Measurements from ENCODE around the gene ASXL1. TPM values are rescaled to one million over a fixed set of nuclear protein-coding genes. Genes with fewer than 3 reads are reported as not detected.

ASXL1 gene
- total and polyA plus RNA-seq, 10 of the 15 experiments (the other 5 are each of a cell fraction or from before 2014, with no cell fraction given), result 11.0 to 87.6 (median 56.8) TPM

DNA sequence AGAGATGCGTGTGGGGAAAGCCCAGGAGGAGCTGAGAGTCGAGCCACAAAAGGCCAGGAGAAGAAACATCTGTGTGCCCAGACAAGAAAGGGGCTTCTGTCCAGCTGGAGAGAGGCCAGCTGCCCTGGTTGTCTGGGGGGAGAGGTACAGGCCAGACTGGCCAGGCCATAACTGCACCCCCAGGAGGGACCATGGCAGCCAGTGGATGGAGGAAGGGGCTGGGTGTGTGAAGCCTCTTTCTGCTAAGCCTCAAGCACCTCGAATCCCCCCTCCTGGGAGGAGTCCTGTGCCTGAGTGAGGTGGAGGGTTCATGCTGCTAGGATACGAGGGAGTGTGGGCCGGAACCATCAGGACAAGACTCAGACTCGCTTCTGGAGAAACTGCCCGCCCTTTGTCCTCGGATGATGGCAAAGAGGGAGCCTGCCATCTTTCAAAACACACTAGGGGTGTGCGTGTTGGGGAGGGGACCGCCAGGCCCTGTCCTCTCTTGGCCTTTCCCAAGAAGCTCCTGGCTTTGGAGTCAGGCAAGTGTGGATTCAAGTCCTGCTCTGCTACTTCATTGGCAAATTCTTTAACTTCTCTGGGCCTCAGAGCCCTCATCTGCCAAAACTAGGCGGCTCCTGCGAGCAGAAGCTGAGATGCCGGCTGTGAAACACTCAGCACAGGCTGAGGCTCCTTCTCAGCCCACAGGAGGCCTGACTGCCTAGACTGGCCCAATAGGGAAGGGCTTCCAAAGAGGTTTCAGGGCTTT lies 90.3 kb downstream of the ASXL1 start (continued):
- TF ChIP-seq, protein P1, sequence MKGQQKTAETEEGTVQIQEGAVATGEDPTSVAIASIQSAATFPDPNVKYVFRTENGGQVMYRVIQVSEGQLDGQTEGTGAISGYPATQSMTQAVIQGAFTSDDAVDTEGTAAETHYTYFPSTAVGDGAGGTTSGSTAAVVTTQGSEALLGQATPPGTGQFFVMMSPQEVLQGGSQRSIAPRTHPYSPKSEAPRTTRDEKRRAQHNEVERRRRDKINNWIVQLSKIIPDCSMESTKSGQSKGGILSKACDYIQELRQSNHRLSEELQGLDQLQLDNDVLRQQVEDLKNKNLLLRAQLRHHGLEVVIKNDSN (IDR thresholded peaks at IDR 0.05; ENCODE audit: borderline replicate concordance, extremely low read length, insufficient read depth, low read depth, low read length), result no peak
- TF ChIP-seq CHD4 (IDR thresholded peaks at IDR 0.05) (no peak), TBL1XR1 (IDR thresholded peaks at IDR 0.05; ENCODE audit: low read depth, low read length) (no peak), ESRRA (IDR thresholded peaks at IDR 0.05; ENCODE audit: low read length) (no peak), KAT2A (conservative IDR thresholded peaks at IDR 0.05; ENCODE audit: control insufficient read depth, low read depth, low read length) (no peak), GATAD2B (conservative IDR thresholded peaks at IDR 0.05; ENCODE audit: low read depth) (no peak), RBBP5 (conservative IDR thresholded peaks at IDR 0.05) (no peak)
- TF ChIP-seq, protein P2, sequence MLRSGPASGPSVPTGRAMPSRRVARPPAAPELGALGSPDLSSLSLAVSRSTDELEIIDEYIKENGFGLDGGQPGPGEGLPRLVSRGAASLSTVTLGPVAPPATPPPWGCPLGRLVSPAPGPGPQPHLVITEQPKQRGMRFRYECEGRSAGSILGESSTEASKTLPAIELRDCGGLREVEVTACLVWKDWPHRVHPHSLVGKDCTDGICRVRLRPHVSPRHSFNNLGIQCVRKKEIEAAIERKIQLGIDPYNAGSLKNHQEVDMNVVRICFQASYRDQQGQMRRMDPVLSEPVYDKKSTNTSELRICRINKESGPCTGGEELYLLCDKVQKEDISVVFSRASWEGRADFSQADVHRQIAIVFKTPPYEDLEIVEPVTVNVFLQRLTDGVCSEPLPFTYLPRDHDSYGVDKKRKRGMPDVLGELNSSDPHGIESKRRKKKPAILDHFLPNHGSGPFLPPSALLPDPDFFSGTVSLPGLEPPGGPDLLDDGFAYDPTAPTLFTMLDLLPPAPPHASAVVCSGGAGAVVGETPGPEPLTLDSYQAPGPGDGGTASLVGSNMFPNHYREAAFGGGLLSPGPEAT (IDR thresholded peaks at IDR 0.05; ENCODE audit: low read depth), result no peak
